Muscle layer of duodenum (tissue), 2 donors: Measurements from ENCODE around the gene MCCD1.

ENCODE experiments used
- H3K27ac ChIP-seq: one replicate; pipeline ENCODE4 v1.7.0; 2013; ENCODE audit warnings: mild to moderate bottlenecking, low read length
- H3K27me3 ChIP-seq: one replicate; pipeline ENCODE4 v1.7.0; 2013; ENCODE audit warnings: low read depth, mild to moderate bottlenecking, control low read depth, low read length
- H3K36me3 ChIP-seq, 2 donors: one replicate each; pipeline ENCODE4 v1.7.0; 2013; ENCODE audit warnings: low read length in 2 of 2, control low read depth in 1 of 2, mild to moderate bottlenecking in 1 of 2; ENCODE audit not compliant: insufficient read depth in 2 of 2, control insufficient read depth in 1 of 2
- H3K4me1 ChIP-seq, 2 donors: one replicate each; pipeline ENCODE4 v1.7.0; 2013; ENCODE audit warnings: low read length in 2 of 2, mild to moderate bottlenecking in 2 of 2, control low read depth in 1 of 2, moderate library complexity in 1 of 2; ENCODE audit not compliant: insufficient read depth in 2 of 2, control insufficient read depth in 1 of 2
- H3K4me3 ChIP-seq, 2 donors: one replicate each; pipeline ENCODE4 v1.7.0; 2013; ENCODE audit warnings: low read length in 2 of 2, low read depth in 1 of 2, mild to moderate bottlenecking in 1 of 2
- H3K9me3 ChIP-seq, 2 donors: one replicate each; pipeline ENCODE4 v1.7.0; 2013; ENCODE audit warnings: low read length in 2 of 2, control low read depth in 1 of 2, mild to moderate bottlenecking in 1 of 2; ENCODE audit not compliant: control insufficient read depth in 1 of 2
- donor health status: healthy.

Gene MCCD1

DNA sequence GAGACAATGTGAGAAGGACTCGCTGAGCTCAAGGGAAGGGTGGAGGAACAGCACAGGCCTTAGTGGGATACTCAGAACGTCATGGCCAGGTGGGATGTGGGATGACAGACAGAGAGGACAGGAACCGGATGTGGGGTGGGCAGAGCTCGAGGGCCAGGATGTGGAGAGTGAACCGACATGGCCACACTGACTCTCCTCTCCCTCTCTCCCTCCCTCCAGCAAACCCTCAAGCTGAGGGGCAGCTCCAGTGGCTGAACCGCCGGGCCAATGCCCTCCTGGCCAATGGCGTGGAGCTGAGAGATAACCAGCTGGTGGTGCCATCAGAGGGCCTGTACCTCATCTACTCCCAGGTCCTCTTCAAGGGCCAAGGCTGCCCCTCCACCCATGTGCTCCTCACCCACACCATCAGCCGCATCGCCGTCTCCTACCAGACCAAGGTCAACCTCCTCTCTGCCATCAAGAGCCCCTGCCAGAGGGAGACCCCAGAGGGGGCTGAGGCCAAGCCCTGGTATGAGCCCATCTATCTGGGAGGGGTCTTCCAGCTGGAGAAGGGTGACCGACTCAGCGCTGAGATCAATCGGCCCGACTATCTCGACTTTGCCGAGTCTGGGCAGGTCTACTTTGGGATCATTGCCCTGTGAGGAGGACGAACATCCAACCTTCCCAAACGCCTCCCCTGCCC lies 48.3 kb downstream of the MCCD1 start:
- Histone ChIP-seq H3K27me3 (no peaks in the 10 kb centered on the region), H3K36me3 (no peaks in the 10 kb centered on the region), H3K4me3 (peak overlapping the region in 1 of 2 donors; percentile 45), H3K4me1 (peaks cover 0 to 12% of the 10 kb centered on the region in 2 donors), H3K9me3 (no peaks in the 10 kb centered on the region), H3K27ac (no peak overlapping the region)

DNA sequence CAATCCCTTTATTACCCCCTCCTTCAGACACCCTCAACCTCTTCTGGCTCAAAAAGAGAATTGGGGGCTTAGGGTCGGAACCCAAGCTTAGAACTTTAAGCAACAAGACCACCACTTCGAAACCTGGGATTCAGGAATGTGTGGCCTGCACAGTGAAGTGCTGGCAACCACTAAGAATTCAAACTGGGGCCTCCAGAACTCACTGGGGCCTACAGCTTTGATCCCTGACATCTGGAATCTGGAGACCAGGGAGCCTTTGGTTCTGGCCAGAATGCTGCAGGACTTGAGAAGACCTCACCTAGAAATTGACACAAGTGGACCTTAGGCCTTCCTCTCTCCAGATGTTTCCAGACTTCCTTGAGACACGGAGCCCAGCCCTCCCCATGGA lies 48.8 kb downstream of the MCCD1 start:
- H3K4me3 ChIP-seq, result no peak overlapping the region
- H3K27ac ChIP-seq, result no peak overlapping the region
- H3K9me3 ChIP-seq, result no peaks in the 10 kb centered on the region
- no peaks in the 10 kb centered on the region for H3K36me3 ChIP-seq
- H3K27me3 ChIP-seq, result no peaks in the 10 kb centered on the region
- H3K4me1 ChIP-seq, result peaks cover 0 to 15% of the 10 kb centered on the region in 2 donors

DNA sequence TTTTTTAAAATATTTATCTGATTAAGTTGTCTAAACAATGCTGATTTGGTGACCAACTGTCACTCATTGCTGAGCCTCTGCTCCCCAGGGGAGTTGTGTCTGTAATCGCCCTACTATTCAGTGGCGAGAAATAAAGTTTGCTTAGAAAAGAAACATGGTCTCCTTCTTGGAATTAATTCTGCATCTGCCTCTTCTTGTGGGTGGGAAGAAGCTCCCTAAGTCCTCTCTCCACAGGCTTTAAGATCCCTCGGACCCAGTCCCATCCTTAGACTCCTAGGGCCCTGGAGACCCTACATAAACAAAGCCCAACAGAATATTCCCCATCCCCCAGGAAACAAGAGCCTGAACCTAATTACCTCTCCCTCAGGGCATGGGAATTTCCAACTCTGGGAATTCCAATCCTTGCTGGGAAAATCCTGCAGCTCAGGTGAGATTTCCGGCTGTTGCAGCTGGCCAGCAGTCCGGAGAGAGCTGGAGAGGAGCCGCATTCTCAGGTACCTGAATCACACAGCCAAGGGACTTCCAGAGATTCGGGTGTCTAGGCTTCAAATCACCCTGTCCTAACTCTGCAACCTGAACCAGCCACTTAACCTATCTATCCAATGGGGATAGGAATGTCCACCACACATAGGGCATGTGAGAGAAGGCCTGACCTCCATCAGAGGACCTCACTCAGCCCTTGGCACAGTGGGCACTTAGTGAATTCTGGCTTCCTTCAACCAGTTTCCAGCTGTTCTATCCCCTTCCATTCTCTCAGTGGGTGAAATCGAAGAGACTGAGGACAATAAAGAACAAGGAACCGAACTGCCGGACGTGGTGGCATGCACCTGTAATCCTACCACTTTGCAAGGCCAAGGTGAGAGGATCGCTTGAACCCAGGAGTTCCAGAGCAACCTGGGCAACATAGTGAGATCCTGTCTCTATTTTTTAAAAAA lies 49.7 kb downstream of the MCCD1 start:
- H3K27ac ChIP-seq, result no peak overlapping the region
- H3K4me1 ChIP-seq, result peaks cover 0 to 17% of the 10 kb centered on the region in 2 donors
- no peaks in the 10 kb centered on the region for H3K9me3 ChIP-seq
- H3K4me3 ChIP-seq, result no peak overlapping the region
- H3K36me3 ChIP-seq, result no peaks in the 10 kb centered on the region
- no peaks in the 10 kb centered on the region for H3K27me3 ChIP-seq

DNA sequence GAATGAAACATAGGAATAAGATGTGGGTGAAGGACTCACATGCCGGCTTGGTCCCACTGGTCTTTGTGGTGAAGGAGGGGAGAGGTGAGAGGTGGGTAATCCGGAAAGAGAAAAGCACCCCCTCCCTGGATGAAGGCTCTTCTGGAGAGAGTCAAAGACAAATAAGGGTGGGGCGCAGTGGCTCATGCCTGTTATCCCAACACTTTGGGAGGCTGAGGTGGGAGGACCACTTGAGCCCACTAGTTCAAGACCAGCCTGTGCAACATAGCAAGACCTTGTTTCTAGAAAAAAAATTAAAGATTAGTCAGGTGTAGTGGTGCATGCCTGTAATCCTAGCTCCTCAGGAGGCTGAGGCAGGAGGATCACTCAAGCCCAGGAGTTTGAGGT lies 50.4 kb downstream of the MCCD1 start:
- Histone ChIP-seq H3K4me3 (no peak overlapping the region), H3K36me3 (no peaks in the 10 kb centered on the region), H3K9me3 (no peaks in the 10 kb centered on the region), H3K4me1 (peaks cover 0 to 17% of the 10 kb centered on the region in 2 donors), H3K27ac (no peak overlapping the region), H3K27me3 (no peaks in the 10 kb centered on the region)
